ENCODE data around the gene YY1.

YY1 gene

DNA sequence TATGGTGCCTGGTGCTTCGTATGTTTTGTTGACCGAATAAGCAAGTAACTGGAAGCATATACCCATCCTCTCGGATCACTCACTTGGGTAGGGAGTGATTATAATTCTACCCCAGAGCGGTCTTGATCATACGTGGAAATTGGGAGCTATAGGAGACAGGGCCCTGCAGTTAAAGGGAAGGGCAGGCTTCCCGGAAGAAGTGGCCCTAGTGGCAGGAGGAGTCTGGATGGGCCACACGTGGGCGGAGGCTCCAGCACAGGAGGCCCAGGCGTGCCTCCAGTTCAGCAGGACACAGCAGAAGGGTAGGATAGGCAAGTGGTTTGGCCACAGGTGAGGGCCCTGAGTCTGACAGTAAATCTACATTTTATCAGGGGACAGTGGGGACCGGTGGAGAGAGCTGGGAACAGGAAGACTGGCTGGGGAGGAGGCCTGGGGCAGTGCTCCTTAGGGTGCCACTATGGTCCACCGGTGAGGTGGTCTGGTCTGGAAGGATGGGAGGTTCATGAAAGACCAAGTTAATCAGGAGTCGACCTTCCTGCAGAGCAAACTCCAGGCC, 23.5 kb upstream of the YY1 start:
- TF ChIP-seq, protein P1, sequence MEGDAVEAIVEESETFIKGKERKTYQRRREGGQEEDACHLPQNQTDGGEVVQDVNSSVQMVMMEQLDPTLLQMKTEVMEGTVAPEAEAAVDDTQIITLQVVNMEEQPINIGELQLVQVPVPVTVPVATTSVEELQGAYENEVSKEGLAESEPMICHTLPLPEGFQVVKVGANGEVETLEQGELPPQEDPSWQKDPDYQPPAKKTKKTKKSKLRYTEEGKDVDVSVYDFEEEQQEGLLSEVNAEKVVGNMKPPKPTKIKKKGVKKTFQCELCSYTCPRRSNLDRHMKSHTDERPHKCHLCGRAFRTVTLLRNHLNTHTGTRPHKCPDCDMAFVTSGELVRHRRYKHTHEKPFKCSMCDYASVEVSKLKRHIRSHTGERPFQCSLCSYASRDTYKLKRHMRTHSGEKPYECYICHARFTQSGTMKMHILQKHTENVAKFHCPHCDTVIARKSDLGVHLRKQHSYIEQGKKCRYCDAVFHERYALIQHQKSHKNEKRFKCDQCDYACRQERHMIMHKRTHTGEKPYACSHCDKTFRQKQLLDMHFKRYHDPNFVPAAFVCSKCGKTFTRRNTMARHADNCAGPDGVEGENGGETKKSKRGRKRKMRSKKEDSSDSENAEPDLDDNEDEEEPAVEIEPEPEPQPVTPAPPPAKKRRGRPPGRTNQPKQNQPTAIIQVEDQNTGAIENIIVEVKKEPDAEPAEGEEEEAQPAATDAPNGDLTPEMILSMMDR (IDR thresholded peaks at IDR 0.05): no peak
- no peak overlapping the region for H3K4me3 ChIP-seq
- no peak overlapping the region for H3K27ac ChIP-seq
- DNase-seq (ENCODE audit: low spot score): no peak

DNA sequence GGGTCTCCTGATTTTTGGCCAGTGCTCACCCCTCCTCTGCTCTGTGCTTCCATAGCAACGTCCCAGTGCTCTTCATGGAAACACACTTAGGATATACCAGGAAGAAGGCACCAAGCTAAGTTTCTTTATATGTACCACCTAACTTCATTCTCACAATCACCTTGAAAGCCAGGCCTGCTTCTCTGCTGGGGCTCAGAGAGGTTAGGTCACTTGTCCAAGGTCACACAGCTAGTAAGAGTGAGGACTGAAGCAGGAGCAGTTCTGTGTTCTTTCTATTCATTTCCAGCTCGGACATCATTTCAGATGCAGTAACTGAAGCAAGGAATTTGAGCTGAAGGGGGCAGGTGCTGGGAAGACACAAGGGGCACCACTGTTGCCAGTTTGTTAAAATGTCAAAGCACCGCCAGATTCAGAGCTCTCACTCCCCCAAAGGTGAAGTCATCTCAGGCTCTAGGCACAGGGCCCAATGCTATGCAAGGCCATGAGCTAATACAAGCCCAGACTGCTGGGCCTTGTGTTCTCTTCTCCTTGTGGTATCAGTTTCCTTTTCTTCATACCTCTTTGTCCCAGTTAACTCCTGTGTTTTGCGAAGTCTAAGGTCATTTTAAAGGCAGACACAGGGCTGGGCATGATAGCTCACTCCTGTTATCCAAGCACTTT, 19.7 kb upstream of the YY1 start:
- no peak overlapping the region for H3K27ac ChIP-seq
- H3K4me3 ChIP-seq: no peak overlapping the region
- TF ChIP-seq, protein P1 (IDR thresholded peaks at IDR 0.05): no peak
- no peak for DNase-seq (ENCODE audit: low spot score)

DNA sequence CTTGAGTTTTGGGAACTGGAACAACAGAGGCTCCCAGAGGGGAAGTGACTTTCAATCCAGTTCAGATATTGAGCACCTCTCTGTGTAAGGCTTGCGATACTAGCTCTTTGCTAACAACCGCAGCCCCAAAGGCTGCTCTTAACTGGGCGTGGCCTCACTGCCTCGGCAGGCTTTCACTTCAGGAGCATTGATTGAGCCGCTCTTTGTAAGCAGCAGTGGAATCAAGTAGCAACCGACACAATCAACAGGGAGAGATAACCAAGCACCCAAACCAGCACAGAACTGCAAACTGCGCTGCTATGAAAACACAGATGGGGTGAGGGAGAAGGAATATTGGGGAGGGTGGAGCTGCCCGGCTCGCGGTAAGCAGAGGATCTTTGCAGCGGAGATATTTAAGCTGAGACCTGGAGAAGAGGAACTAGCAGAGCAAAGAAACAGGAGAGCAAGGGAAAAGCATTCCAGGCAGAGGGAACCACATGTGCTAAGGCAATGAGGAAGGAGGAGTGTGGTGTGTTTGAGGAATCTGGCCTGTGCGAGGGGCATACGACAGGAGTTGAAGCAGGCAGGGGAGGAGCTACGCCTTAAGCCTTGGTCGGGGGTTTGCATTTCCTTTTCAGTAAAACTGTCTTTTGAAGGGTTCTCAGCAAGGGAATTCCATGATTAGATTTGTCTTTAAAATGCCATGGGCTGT, 17.3 kb upstream of the YY1 start:
- Histone ChIP-seq H3K27ac (peak overlapping the region; percentile 18 to 45), H3K4me3 (peak overlapping the region; percentile 72)
- no peak for DNase-seq (ENCODE audit: low spot score)
- TF ChIP-seq, protein P1 (IDR thresholded peaks at IDR 0.05): no peak

DNA sequence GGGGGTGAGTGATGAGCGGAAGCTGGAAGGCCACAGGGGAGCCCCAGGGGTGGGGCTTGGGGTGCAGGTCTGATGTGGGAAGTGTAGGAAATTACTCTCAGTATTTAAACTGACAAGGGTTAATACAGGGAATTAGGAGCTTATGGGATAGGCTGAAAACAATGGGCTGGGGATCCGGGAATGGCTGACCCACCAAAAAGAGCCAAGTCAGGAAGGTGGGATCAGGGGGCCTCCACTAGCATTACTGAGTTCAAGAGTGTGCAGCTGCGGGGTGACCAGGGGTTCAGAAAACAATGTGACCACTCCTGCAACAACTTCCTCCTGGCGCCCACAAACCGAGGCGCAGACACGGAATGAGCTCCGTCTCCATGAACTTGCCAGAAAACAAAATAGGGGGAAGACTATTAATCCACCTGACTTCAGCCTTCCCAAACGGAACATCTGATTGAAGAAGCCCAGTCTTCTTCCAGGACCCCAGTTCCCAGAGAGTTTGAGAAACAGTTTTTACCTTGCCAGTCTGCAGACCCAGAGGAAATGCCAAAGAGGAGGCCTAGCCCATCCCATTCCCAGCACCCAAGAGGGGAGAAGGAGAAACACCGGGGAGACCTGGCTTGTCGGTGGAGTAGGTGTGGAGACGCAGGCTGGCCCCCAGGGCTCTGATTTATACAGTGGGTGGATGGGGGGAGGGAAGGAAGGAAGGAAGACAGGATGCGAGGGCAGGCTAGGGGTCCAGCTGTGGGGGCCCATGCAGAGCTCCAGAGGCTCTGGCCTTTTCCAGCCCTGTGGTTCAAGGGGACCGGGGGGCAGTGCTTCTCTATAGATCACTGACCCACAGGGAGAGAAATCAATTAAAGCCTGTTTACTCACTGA, 16.5 kb upstream of the YY1 start:
- TF ChIP-seq, protein P1 (IDR thresholded peaks at IDR 0.05): no peak
- no peak for DNase-seq (ENCODE audit: low spot score)
- H3K4me3 ChIP-seq: peak overlapping the region; percentile 72
- peak overlapping the region in 1 of 2 donors; percentile 45 for H3K27ac ChIP-seq

DNA sequence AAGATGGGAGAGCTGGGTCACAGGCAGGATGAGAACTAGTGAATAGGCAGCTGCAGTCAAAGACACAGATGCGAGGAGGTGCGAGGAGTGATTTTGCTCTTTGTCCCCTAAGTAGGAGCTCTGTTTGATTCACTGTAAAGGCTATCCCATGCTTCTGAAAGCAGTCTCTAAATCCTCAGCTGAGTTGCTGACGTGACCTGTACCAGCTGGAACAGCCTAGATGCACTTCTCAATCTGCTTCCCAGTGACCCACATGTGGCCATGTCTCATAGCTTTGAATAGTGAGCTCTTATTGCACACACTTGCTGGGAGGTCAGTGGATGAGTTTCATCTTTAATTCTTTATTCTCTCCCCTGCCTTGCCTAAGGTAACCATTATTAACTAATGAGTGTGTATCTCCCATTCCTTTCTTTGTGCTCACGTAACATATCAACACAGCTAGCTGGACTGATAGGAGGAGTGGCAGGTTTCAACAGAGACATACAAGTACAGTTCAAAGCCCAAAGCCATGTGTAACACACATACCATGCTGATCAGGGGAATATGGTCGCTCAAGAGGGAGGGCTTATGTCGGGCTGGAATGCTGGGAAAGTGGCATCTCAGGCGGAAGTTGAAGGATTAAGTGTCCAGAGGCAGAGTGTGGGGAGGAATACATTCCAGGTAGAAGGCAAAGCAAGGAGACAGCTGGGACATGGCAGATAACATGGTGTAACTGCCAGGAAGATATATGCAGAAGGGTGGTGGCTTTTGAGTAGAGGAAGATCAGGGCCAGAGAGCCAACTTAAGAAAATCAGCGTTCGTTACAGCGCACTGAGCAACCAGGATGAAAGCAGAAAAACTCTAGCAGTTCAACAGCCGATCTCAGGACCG, 15.4 kb upstream of the YY1 start:
- Histone ChIP-seq H3K27ac (no peak overlapping the region), H3K4me3 (no peak overlapping the region)
- TF ChIP-seq, protein P1 (IDR thresholded peaks at IDR 0.05): no peak
- DNase-seq (ENCODE audit: low spot score): no peak

DNA sequence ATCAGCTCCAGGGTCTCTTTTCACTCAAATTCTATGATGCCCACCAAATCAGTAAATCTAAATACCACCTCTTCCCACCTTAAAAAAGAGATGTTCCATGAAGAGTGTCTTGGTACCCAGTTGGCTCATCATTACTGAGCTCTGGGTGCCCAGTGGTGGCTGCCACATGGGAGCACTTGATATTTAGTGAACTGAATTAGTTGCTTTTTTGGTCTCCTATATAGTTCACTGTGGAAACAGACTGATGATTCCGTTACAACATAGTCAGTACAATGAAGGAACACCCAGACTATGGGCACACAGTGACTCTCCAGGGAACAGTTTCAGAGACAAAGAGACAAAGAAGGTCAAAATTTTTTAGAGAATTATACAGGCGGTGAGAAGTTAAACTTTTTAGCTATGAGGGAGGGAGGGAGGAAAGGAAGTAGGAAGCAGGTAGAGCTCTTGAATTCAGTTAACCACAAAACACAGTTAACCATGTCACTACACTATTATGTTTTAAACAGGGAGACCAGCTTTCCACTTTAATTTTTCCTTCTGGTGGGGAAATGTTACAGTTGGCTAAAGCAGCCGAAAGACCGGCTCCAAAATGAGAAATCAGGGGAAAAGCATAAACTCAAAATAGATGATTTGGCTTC, 14.6 kb upstream of the YY1 start:
- H3K4me3 ChIP-seq: no peak overlapping the region
- TF ChIP-seq, protein P1 (IDR thresholded peaks at IDR 0.05): no peak
- no peak overlapping the region for H3K27ac ChIP-seq
- no peak for DNase-seq (ENCODE audit: low spot score)

Measured in coronary artery (tissue), 2 donors.